Endothelial cell of umbilical vein (primary cell): ENCODE results near the gene AZU1. TPM values are rescaled to one million over a fixed set of nuclear protein-coding genes. Genes with fewer than 3 reads are reported as not detected.

Experiments used
- BruUV-seq: library from RNA; stranded (reverse); fragments of 400-500 nt; replicated peaks from 2 replicates; lab custom pipeline; 2021; lab: Mats Ljungman, UMichigan
- CTCF ChIA-PET: fragments of 300-600, 350-600 bp; sonication (Branson Sonifier 250); formaldehyde crosslinking; loops from one replicate; lab custom pipeline; 2021; ENCODE audit warnings: antibody characterized with exemption, inconsistent platforms; lab: Charles Lee
- POLR2A ChIA-PET: fragments of 300-600, 350-600 bp; sonication (Branson Sonifier 250); formaldehyde crosslinking; loops from one replicate; lab custom pipeline; 2021; ENCODE audit warnings: antibody characterized with exemption, inconsistent platforms; lab: Charles Lee
- DNase-seq: peaks from one replicate; pipeline ENCODE4 v3.0.0-alpha.2; 2011; ENCODE audit warnings: low read depth, low spot score
- FAIRE-seq: peaks from 2 replicates; lab custom pipeline; 2011; peaks lifted over from hg19 to GRCh38; lab: Jason Lieb, UNC
- H2AFZ ChIP-seq: 2 replicates; pipeline ENCODE4 v1.6.0; 2012; ENCODE audit warnings: low read depth, low read length, control low read depth, inconsistent platforms
- H3K27ac ChIP-seq: 2 replicates; pipeline ENCODE4 v1.5.1; 2011; ENCODE audit warnings: low read depth, mild to moderate bottlenecking, control low read depth, low read length, moderate library complexity; ENCODE audit not compliant: insufficient read depth
- H3K27me3 ChIP-seq, 2 experiments: 2 replicates each; pipeline versions ENCODE4 v1.6.0 to v1.6.1; 2011; ENCODE audit warnings: low read length in 2 of 2, mixed read lengths in 1 of 2; ENCODE audit not compliant: control insufficient read depth in 2 of 2, insufficient read depth in 2 of 2
- H3K36me3 ChIP-seq, 2 experiments: 2 replicates in 1 of 2; 3 replicates in 1 of 2; pipeline ENCODE4 v1.5.1; 2011; ENCODE audit warnings: low read length in 2 of 2, mild to moderate bottlenecking in 1 of 2, moderate library complexity in 1 of 2; ENCODE audit not compliant: control insufficient read depth in 2 of 2, insufficient read depth in 2 of 2; ENCODE audit errors: extremely low read depth in 1 of 2
- H3K4me1 ChIP-seq: 3 replicates; pipeline ENCODE4 v1.5.1; 2011; ENCODE audit warnings: mild to moderate bottlenecking, low read length; ENCODE audit not compliant: control insufficient read depth, insufficient read depth; ENCODE audit errors: extremely low read depth
- H3K4me2 ChIP-seq: 2 replicates; pipeline ENCODE4 v1.6.1; 2011; ENCODE audit warnings: low read length, control low read depth, mixed read lengths; ENCODE audit not compliant: insufficient read depth
- H3K4me3 ChIP-seq, 3 experiments: fragments of 200-600 bp in 1 of 3; sonication (generic), shearing (Covaris generic) in 1 of 3; replicated peaks in 1 of 3; 2 replicates each; pipeline ENCODE4 v1.5.1; 2011 to 2016; ENCODE audit warnings: control low read depth in 3 of 3, low read length in 3 of 3, mild to moderate bottlenecking in 2 of 3, inconsistent platforms in 1 of 3, low read depth in 1 of 3, moderate library complexity in 1 of 3; ENCODE audit not compliant: insufficient read depth in 1 of 3
- H3K79me2 ChIP-seq: 2 replicates; pipeline ENCODE4 v1.6.0; 2012; ENCODE audit warnings: low read length, inconsistent platforms; ENCODE audit not compliant: control insufficient read depth, insufficient read depth
- H3K9ac ChIP-seq: replicated peaks from 2 replicates; pipeline ENCODE3; 2011; ENCODE audit warnings: low read length, control low read depth; ENCODE audit not compliant: insufficient read depth; ENCODE audit errors: extremely low read depth
- H3K9me1 ChIP-seq: replicated peaks from 3 replicates; pipeline ENCODE4 v1.6.0; 2011; ENCODE audit warnings: mild to moderate bottlenecking, low read length; ENCODE audit not compliant: control insufficient read depth, insufficient read depth; ENCODE audit errors: extremely low read depth
- H3K9me3 ChIP-seq: replicated peaks from 2 replicates; pipeline ENCODE4 v1.5.1; 2012; ENCODE audit warnings: low read length, inconsistent platforms; ENCODE audit not compliant: control insufficient read depth, insufficient read depth
- H4K20me1 ChIP-seq: replicated peaks from 2 replicates; pipeline ENCODE3; 2011; ENCODE audit warnings: mild to moderate bottlenecking, low read length; ENCODE audit not compliant: control insufficient read depth, insufficient read depth; ENCODE audit errors: extremely low read depth
- EZH2 ChIP-seq: IDR thresholded peaks from 2 replicates; pipeline ENCODE4 v1.6.1; 2012; ENCODE audit warnings: borderline replicate concordance, low read depth, mild to moderate bottlenecking, moderate library complexity, low read length, inconsistent platforms; ENCODE audit not compliant: severe bottlenecking
- FOS ChIP-seq: IDR thresholded peaks from 2 replicates; pipeline ENCODE4 v1.6.1; 2011; ENCODE audit warnings: mild to moderate bottlenecking, low read length, moderate library complexity, borderline replicate concordance; ENCODE audit not compliant: insufficient read depth
- GATA2 ChIP-seq: IDR thresholded peaks from 2 replicates; pipeline ENCODE4 v1.7.0; 2011; ENCODE audit warnings: low read depth, mild to moderate bottlenecking, moderate library complexity, mixed read lengths, low read length; ENCODE audit not compliant: insufficient read length, insufficient read depth
- JUN ChIP-seq: IDR thresholded peaks from 2 replicates; pipeline ENCODE4 v1.6.1; 2011; ENCODE audit warnings: borderline replicate concordance, low read depth; ENCODE audit not compliant: insufficient read length, insufficient read depth
- MYC ChIP-seq: IDR thresholded peaks from one replicate; pipeline ENCODE4 v1.6.1; 2011; ENCODE audit warnings: mild to moderate bottlenecking, low read depth, low read length
- POLR2A ChIP-seq: IDR thresholded peaks from 2 replicates; pipeline ENCODE4 v1.6.1; 2012; ENCODE audit warnings: low read depth, mild to moderate bottlenecking, control low read depth, low read length
- POLR2AphosphoS5 ChIP-seq: IDR thresholded peaks from 2 replicates; pipeline ENCODE4 v1.6.1; 2012; ENCODE audit warnings: low read depth, mild to moderate bottlenecking, control low read depth, low read length, moderate library complexity; ENCODE audit not compliant: insufficient read depth
- dilution Hi-C: fragments of 300-500 bp; cut with MboI; formaldehyde crosslinking; loops from one replicate; pipeline ENCODE4 v1.15.0; 2019; ENCODE audit warnings: low sequenced_read_pairs; ENCODE audit not compliant: extremely low pct_ligation_motif_present
- intact Hi-C: fragments of 100-400 bp; cut with micrococcal nuclease; formaldehyde crosslinking; loops from one replicate; pipeline ENCODE4 v1.10.0; 2022
- polyA plus RNA-seq, 4 experiments: library from polyadenylated mRNA; depleted of rRNA in 3 of 4; stranded (reverse) in 3 of 4; unstranded in 1 of 4; fragments of >200 nt; gene quantifications; 2 replicates each; pipeline versions ENCODE4 v1.2.1 to v1.2.3, GENCODE V29; 2011 to 2012; ENCODE audit warnings: missing spikeins in 1 of 4
- total RNA-seq: library from RNA; stranded (reverse); gene quantifications from 2 replicates; pipeline ENCODE4 v1.2.3, GENCODE V29; 2021
- TF ChIP-seq, protein P1 (sequence below), 2 donors: IDR thresholded peaks; 1 replicate in 1 of 2; 2 replicates in 1 of 2; pipeline ENCODE4 v1.5.1; 2011; ENCODE audit warnings: low read length in 2 of 2, mild to moderate bottlenecking in 2 of 2, moderate library complexity in 2 of 2, control low read depth in 1 of 2, inconsistent platforms in 1 of 2, low read depth in 1 of 2; ENCODE audit not compliant: insufficient read depth in 1 of 2; ENCODE audit errors: extremely low read depth in 1 of 2
- TF ChIP-seq, protein P2 (sequence below): IDR thresholded peaks from 2 replicates; pipeline ENCODE4 v1.6.1; 2011; ENCODE audit not compliant: insufficient read depth, insufficient read length

AZU1 gene
- total and polyA plus RNA-seq, 2 donors (not counting 3 experiments of a cell fraction or from before 2014, with no cell fraction given) = 0.12 TPM; not detected in 1

DNA sequence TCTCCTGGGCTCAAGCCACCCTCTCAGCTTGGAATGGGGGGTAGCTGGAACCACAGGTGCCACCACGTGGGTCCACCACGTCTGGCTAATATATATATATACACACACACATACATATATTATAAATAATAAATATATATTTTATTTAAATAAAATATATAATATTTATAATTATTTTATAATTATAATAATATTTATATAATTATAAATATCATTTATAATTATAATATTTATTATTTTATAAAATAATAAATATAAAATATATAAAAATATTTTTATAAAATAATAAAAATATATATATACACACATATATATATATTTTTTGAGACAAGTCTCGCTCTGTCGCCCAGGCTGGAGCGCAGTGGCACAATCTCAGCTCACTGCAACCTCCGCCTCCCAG is 26.9 kb downstream of the AZU1 start:
- intact Hi-C loops = no loop called here
- H3K27me3 ChIP-seq = no peaks in the 10 kb centered on the region
- H3K79me2 ChIP-seq = no peaks in the 10 kb centered on the region
- ChIA-PET POLR2A (interaction anchor here (0.7 kb wide), 1 partner anchor 114 kb away, joined by 3 read pairs; no protein-coding TSS in a partner anchor), CTCF (no interaction called here)
- BruUV-seq = no TSS peak
- H3K27ac ChIP-seq = no peak overlapping the region
- DNase-seq (no peak), FAIRE-seq (no peak)
- no peak overlapping the region for H3K4me2 ChIP-seq
- H4K20me1 ChIP-seq = no peaks in the 10 kb centered on the region
- no peaks in the 10 kb centered on the region for H3K9me3 ChIP-seq
- H3K36me3 ChIP-seq = no peaks in the 10 kb centered on the region
- dilution Hi-C loops = no loop called here
- no peak for TF ChIP-seq POLR2A
- no peak for TF ChIP-seq EZH2
- TF ChIP-seq GATA2 = no peak
- TF ChIP-seq FOS = no peak
- no peak for TF ChIP-seq MYC
- TF ChIP-seq, protein P1, sequence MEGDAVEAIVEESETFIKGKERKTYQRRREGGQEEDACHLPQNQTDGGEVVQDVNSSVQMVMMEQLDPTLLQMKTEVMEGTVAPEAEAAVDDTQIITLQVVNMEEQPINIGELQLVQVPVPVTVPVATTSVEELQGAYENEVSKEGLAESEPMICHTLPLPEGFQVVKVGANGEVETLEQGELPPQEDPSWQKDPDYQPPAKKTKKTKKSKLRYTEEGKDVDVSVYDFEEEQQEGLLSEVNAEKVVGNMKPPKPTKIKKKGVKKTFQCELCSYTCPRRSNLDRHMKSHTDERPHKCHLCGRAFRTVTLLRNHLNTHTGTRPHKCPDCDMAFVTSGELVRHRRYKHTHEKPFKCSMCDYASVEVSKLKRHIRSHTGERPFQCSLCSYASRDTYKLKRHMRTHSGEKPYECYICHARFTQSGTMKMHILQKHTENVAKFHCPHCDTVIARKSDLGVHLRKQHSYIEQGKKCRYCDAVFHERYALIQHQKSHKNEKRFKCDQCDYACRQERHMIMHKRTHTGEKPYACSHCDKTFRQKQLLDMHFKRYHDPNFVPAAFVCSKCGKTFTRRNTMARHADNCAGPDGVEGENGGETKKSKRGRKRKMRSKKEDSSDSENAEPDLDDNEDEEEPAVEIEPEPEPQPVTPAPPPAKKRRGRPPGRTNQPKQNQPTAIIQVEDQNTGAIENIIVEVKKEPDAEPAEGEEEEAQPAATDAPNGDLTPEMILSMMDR (IDR thresholded peaks at IDR 0.05; ENCODE audit: extremely low read depth in 1 of 2, insufficient read depth in 1 of 2, low read depth in 1 of 2, low read length in 2 of 2) = no peak
- TF ChIP-seq JUN = no peak
- TF ChIP-seq, protein P2, sequence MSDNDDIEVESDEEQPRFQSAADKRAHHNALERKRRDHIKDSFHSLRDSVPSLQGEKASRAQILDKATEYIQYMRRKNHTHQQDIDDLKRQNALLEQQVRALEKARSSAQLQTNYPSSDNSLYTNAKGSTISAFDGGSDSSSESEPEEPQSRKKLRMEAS = no peak
- no peak for TF ChIP-seq POLR2AphosphoS5
- no peaks in the 10 kb centered on the region for H3K9me1 ChIP-seq
- H3K4me1 ChIP-seq = no peaks in the 10 kb centered on the region
- H3K4me3 ChIP-seq = no peak overlapping the region
- H2AFZ ChIP-seq = no peak overlapping the region
- H3K9ac ChIP-seq = no peak overlapping the region
